GM12892 (cell line): ENCODE measurements around the gene PPP1R3G.
"Not testable (repeated sequence)": the region's sequence is repeated elsewhere in the genome, so short reads cannot be mapped to it uniquely, and the experiment has no call there.

Source experiments
- DNase-seq: peaks from one replicate; pipeline ENCODE4 v3.0.0; 2011; ENCODE audit not compliant: insufficient read length
- FAIRE-seq: peaks from 2 replicates; lab custom pipeline; 2011; peaks lifted over from hg19 to GRCh38; lab: Jason Lieb, UNC
- POLR2A ChIP-seq: IDR thresholded peaks from 2 replicates; pipeline ENCODE4 v1.6.1; 2011; ENCODE audit warnings: low read depth, low read length, control low read depth
- POLR2AphosphoS5 ChIP-seq: IDR thresholded peaks from 2 replicates; pipeline ENCODE4 v1.6.1; 2011; ENCODE audit warnings: low read depth, low read length, control low read depth
- TAF1 ChIP-seq: IDR thresholded peaks from 2 replicates; pipeline ENCODE4 v1.6.1; 2011; ENCODE audit warnings: low read depth, mild to moderate bottlenecking, control low read depth, low read length, borderline replicate concordance

Gene PPP1R3G

DNA sequence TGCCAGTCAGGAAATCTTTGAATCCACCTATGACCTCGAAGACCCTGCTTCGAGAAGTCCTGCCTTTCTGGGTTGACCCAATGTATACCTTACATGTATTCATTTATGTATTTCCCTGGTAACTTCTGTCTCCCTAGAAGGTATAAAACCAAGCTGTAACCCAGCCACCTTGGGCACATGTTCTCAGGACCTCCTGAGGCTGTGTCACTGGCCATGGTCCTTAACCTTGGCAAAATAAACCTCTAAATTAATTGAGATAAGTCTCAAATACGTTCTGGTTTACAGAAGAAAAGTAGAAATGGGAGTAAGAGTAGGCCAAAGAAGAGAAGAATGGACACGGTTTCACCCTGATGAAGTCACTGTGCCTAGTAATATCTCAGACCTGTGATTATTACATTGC, 30.0 kb upstream of the PPP1R3G start:
- FAIRE-seq (no peak), DNase-seq (no peak)
- TF ChIP-seq POLR2A (no peak), POLR2AphosphoS5 (no peak), TAF1 (no peak)

DNA sequence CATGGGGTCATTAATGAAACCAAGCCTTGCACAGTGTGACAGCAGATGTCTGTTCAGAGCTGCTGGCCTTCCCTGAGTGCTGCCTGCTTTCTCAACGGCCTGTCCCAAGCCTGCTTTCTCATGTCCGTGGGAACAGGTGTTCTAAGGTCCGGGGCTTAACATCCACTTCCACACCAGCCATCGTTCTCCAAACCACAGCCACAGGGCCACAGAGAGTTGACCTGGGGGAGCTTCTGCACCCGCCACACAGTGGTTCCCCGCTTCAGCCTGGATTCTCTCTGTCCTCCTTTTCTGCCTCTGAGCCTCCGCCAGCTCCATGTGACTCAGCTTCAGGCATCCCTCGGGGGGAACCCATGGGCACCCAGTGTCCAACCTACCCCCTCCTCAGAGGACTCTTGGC, 26.9 kb upstream of the PPP1R3G start:
- no peak for DNase-seq
- TF ChIP-seq TAF1: no peak
- TF ChIP-seq POLR2A: no peak
- TF ChIP-seq POLR2AphosphoS5: no peak
- FAIRE-seq: no peak

GRCh38 chr6:5059036-5059896, 25.9 kb upstream of the PPP1R3G start:
- DNase-seq (no peak), FAIRE-seq (no peak)
- TF ChIP-seq POLR2A: no peak
- no peak for TF ChIP-seq POLR2AphosphoS5
- no peak for TF ChIP-seq TAF1

DNA sequence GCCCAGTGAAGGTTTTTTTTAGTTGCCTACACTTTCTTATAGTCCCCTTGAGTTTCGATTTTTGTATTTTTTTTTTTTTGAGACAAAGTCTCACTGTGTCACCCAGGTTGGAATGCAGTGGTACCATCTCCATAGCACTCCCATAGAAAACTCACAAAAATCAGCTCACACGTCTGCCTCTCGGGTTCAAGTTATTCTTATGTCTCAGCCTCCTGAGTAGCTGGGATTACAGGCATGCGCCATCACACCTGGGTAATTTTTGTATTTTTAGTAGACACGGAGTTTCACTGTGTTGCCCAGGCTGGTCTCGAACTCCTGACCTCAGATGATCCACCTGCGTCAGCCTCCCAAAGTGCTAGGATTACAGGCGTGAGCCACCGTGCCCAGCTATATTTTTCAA, 24.7 kb upstream of the PPP1R3G start:
- FAIRE-seq, DNase-seq: not testable (repeated sequence)

GRCh38 chr6:5061152-5061551, 24.0 kb upstream of the PPP1R3G start:
- TF ChIP-seq TAF1 (no peak), POLR2A (no peak), POLR2AphosphoS5 (no peak)
- no peak for DNase-seq
- no peak for FAIRE-seq

DNA sequence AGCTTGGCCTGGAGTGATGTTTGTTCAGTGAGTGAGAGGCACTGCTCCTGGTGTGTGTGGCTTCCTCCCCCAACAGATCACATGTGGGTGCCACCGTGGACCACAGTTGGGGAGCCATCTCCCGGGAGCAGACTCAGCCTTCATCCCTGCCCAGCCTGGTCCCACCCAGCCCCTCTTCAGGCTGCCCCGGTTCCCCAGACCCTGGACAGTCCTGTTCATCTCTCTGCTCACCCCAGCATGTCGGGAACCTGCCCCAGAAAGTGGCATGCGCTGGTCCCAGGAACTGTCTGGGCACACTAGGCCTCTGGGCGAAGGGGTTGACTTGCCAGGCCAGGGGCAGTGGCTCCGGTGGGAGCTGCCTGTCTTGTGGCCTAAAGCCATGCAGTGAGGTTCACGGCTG, 21.5 kb upstream of the PPP1R3G start:
- DNase-seq: no peak
- TF ChIP-seq POLR2AphosphoS5: no peak
- no peak for TF ChIP-seq POLR2A
- TF ChIP-seq TAF1: no peak
- FAIRE-seq: no peak

DNA sequence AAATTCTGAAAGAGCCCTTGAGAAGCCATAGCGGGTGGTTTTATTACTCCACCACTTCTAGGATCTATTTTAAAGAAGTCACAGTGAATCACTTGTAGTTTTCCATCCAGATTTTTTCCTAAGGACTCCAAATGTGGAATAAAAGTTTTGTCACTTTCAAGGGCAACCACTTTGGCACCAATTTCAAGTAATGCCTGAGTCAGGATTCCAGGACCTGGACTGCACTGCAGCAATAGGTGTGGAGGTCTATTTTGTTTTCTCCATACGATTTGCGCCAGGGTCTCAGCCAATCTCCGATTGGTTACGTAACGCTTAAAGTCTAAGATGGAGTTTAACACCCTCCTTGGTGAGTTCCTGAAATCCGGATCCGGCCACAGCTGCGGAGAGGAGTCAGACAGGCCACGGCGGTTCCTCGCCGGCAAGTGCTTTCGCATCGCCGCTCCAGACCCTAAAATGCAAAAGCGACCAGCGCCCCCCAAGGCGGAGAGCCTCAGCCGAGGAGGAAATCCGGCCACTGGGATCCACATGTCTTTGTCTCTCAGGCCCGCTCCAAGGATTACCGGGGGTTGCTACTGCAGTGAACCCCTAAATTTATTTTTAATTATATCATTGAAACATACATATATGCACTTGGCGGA, 18.6 kb upstream of the PPP1R3G start:
- no peak for FAIRE-seq
- TF ChIP-seq POLR2AphosphoS5: no peak
- no peak for TF ChIP-seq POLR2A
- no peak for TF ChIP-seq TAF1
- no peak for DNase-seq

- no peak for DNase-seq
- no peak for FAIRE-seq
- TF ChIP-seq TAF1 (no peak), POLR2A (no peak), POLR2AphosphoS5 (no peak)
These were observed 17.8 kb upstream of the PPP1R3G start for GRCh38 chr6:5067305-5067704.

DNA sequence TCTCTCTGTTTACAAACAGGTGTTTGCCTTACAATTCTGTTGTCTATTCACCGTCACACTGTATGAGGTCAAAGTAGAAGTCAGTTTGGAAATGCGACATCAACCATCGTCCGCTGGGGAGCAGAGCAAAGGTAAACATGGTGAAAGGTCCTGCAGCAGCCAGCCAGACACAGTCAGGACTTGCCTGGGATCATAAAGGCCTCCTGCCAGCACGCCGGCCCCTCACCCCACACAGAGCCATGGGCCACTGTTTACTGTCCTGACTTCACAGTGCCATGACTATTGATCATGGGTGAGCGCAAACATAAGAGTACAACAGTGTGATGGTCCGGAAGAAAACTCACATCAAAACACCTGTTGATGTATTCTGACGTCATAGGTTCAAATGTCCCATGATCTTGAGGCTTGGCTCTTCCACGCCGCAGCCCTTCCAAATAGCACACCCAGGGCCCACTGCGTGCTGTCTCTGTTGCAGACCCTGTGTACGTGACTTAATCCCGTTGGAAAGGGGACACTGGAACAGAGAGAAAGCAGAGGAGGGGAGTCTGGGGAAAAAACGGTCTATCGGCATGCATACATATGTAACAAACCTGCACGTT, 16.9 kb upstream of the PPP1R3G start:
- DNase-seq (no peak), FAIRE-seq (no peak)
- TF ChIP-seq POLR2AphosphoS5 (no peak), POLR2A (no peak), TAF1 (no peak)

DNA sequence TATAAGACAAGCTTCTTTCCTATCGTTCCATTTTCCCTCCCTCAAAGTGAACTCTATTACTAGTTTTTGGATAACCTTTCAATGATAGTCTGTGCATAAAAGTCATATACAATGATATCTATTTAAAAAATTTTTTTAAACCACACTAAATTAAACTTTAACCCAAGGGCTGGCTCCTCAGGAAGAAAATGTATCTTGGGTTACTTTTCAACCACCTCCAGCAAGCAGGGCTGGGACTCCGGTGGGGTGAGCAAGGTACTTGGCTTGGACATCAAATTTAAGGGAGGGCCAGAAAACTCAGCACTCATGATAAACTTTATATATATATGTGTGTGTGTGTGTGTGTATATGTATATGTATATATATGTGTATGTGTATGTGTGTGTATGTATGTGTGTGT, 13.9 kb upstream of the PPP1R3G start:
- FAIRE-seq: no peak
- DNase-seq: no peak

GRCh38 chr6:5072440-5072839, 12.7 kb upstream of the PPP1R3G start:
- FAIRE-seq: no peak
- no peak for TF ChIP-seq POLR2AphosphoS5
- TF ChIP-seq POLR2A: no peak
- TF ChIP-seq TAF1: no peak

More for the DNA sequence above, 13.9 kb upstream of the PPP1R3G start:
- TF ChIP-seq POLR2A (no peak), TAF1 (no peak), POLR2AphosphoS5 (no peak)

DNA sequence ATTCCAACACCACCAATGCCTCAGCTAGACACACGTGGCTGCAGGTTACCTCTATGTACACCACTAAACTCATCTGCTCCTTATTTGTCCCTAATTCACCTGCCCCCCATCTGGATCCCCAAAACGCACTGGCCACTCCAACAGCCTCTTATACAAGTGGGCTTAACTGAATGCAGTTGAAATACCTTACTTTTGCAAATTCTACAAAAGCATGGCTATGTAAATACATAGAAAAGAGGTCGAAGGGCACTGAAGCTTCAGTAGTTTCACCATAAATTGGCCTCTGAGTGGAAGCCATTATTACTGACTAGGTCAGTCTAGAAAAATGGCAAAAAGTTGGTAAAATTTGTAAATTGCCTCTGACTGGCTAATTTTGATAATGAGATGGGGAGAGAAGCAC, 11.1 kb upstream of the PPP1R3G start:
- FAIRE-seq: no peak
- no peak for DNase-seq
- TF ChIP-seq TAF1 (no peak), POLR2AphosphoS5 (no peak), POLR2A (no peak)

More at GRCh38 chr6:5072440-5072839, 12.7 kb upstream of the PPP1R3G start:
- DNase-seq: no peak
